ENCODE measurements around the gene MAP4K3.

Gene MAP4K3

DNA sequence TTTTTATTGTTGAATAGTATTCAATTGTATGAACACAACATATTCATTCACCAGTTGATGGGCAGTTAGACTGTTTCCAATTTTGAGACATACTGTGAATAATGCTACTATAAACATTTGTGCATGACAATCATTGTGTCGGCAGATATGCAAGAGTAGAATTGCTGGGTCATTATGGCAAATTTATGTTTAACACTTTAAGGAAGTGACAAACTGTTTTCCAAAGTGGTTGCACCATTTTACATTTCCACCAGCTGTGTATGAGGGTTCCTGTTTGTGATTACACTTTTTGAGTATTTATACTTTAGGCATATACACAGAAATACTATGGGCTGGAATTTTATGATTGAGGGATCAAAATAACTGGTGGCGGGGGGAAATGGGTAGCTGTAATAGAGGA is 61.2 kb downstream of the MAP4K3 start:
- POLR2A ChIA-PET = no interaction called here
- TF ChIP-seq ZNF384 (IDR thresholded peaks at IDR 0.05) (no peak), LEF1 (IDR thresholded peaks at IDR 0.05; ENCODE audit: borderline replicate concordance) (no peak), TARDBP (IDR thresholded peaks at IDR 0.05) (no peak), NFRKB (IDR thresholded peaks at IDR 0.05) (no peak), SUZ12 (IDR thresholded peaks at IDR 0.05) (no peak)
- CTCF ChIA-PET = interaction anchor here (0.7 kb wide), 1 partner anchor 43 kb away, joined by 3 read pairs; no protein-coding TSS in a partner anchor
- no peak for DNase-seq (ENCODE audit: extremely low spot score)

DNA sequence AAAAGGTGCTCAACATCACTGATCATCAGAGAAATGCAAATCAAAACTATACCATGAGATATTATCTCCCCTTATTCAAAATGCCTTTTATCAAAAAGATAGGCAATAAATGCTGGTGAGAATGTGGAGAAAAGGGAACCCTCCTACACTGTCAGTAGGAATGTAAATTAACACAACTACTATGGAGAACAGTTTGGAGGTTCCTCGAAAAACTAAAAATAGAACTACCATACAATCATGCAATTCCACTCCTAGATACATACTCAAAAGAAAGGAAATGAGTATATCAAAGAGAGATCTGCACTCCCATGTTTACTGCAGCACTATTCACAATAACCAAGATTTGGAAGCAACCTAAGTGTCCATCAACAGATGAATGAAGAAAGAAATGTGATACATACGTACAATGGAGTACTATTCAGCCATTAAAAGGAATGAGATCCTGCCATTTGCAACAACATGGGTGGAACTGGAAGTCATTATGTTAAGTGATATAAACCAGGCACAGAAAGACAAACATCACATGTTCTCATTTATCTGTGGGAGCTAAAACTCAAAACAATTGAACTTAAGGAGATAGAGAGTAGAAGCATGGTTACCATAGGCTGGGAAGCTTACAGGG is 63.8 kb downstream of the MAP4K3 start:
- POLR2A ChIA-PET = no interaction called here
- no peak for DNase-seq (ENCODE audit: extremely low spot score)
- no peak for TF ChIP-seq NFRKB (IDR thresholded peaks at IDR 0.05)
- TF ChIP-seq ZNF384 (IDR thresholded peaks at IDR 0.05) = no peak
- TF ChIP-seq SP1 (IDR thresholded peaks at IDR 0.05) = no peak
- TF ChIP-seq FOXK2 (IDR thresholded peaks at IDR 0.05) = no peak
- TF ChIP-seq L3MBTL2 (conservative IDR thresholded peaks at IDR 0.05) = no peak
- TF ChIP-seq, protein P1, sequence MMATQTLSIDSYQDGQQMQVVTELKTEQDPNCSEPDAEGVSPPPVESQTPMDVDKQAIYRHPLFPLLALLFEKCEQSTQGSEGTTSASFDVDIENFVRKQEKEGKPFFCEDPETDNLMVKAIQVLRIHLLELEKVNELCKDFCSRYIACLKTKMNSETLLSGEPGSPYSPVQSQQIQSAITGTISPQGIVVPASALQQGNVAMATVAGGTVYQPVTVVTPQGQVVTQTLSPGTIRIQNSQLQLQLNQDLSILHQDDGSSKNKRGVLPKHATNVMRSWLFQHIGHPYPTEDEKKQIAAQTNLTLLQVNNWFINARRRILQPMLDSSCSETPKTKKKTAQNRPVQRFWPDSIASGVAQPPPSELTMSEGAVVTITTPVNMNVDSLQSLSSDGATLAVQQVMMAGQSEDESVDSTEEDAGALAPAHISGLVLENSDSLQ (IDR thresholded peaks at IDR 0.05) = no peak
- CTCF ChIA-PET = no interaction called here

DNA sequence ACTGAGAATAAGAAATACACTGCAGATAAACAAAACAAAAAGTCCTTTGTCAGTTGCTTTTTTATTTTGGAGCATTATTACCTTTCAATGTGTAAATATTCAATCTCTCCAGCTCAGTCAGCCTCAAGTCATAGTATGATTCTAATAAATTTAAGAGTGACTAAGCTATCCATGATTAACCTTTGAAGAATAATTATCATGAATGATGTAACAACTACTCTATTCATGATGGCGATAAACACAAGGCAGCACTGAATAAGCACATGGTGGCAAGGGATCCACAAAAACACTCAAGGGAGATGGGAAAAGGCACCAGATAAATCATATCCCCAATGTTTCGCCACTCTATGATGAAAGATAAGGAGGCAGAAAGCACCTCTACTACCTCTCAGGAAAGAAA is 67.0 kb downstream of the MAP4K3 start:
- TF ChIP-seq CTBP1 (IDR thresholded peaks at IDR 0.05; ENCODE audit: borderline replicate concordance) = no peak
- no peak for TF ChIP-seq FOXM1 (IDR thresholded peaks at IDR 0.05; ENCODE audit: borderline replicate concordance)
- TF ChIP-seq LEF1 (IDR thresholded peaks at IDR 0.05; ENCODE audit: borderline replicate concordance) = no peak
- no peak for TF ChIP-seq BHLHE40 (IDR thresholded peaks at IDR 0.05; ENCODE audit: borderline replicate concordance)
- TF ChIP-seq SP1 (IDR thresholded peaks at IDR 0.05) = no peak
- no peak for TF ChIP-seq TARDBP (IDR thresholded peaks at IDR 0.05)
- TF ChIP-seq L3MBTL2 (conservative IDR thresholded peaks at IDR 0.05) = no peak
- TF ChIP-seq ELF4 (IDR thresholded peaks at IDR 0.05) = no peak
- no peak for TF ChIP-seq ZNF384 (IDR thresholded peaks at IDR 0.05)
- TF ChIP-seq SUZ12 (IDR thresholded peaks at IDR 0.05) = no peak
- TF ChIP-seq, protein P1 (IDR thresholded peaks at IDR 0.05) = no peak
- no peak for TF ChIP-seq FOXK2 (IDR thresholded peaks at IDR 0.05)
- TF ChIP-seq FOXA1 (IDR thresholded peaks at IDR 0.05) = no peak
- TF ChIP-seq HDGF (IDR thresholded peaks at IDR 0.05; ENCODE audit: borderline replicate concordance) = no peak
- no peak for TF ChIP-seq ARNT (IDR thresholded peaks at IDR 0.05)

DNA sequence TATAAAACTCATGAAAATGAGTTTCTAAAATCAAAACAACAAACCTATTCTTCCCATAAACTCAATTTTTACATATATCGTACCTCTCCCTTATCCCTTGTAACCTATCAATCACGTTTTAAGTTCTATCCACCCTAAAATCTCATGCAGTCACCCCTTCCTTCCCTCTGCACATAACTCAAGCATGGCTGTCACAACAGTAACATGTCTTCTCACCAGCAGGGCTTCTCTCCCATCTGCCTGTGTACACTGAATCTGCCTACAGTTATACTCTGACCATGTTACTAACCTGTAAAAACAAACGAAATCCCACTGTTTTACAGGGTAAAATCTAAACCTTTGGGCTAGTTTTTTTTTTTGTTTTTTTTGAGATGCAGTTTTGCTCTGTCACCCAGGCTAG is 68.2 kb downstream of the MAP4K3 start:
- TF ChIP-seq SP1 (IDR thresholded peaks at IDR 0.05) = no peak
- no peak for TF ChIP-seq CTBP1 (IDR thresholded peaks at IDR 0.05; ENCODE audit: borderline replicate concordance)
- no peak for TF ChIP-seq FOXA1 (IDR thresholded peaks at IDR 0.05)
- TF ChIP-seq NFRKB (IDR thresholded peaks at IDR 0.05) = no peak
- TF ChIP-seq TARDBP (IDR thresholded peaks at IDR 0.05) = no peak
- TF ChIP-seq, protein P1 (IDR thresholded peaks at IDR 0.05) = no peak
- TF ChIP-seq L3MBTL2 (conservative IDR thresholded peaks at IDR 0.05) = no peak
- TF ChIP-seq LEF1 (IDR thresholded peaks at IDR 0.05; ENCODE audit: borderline replicate concordance) = no peak
- TF ChIP-seq FOXM1 (IDR thresholded peaks at IDR 0.05; ENCODE audit: borderline replicate concordance) = no peak
- DNase-seq (ENCODE audit: extremely low spot score) = no peak
- CTCF ChIA-PET = no interaction called here
- POLR2A ChIA-PET = no interaction called here

More for the DNA sequence above, 67.0 kb downstream of the MAP4K3 start:
- ChIA-PET POLR2A (no interaction called here), CTCF (no interaction called here)
- DNase-seq (ENCODE audit: extremely low spot score) = no peak

DNA sequence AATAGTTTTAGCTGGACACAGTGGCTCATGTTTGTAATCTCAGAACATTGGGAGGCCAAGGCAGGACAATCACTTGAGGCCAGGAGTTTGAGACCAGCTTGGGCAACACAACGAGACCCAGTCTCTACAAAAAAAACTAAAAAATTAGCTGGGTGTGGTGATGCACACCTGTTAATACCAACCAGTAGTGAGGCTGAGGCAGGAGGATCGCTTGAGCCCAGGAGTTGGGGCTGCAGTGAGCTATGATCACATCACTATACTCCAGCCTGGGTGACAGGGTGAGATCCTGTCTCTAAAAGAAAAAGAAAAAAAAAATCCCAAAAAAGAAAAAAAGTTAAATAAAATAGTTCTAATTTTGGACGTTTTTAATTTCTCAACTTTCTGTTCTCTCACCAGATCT is 68.7 kb downstream of the MAP4K3 start:
- POLR2A ChIA-PET = no interaction called here
- CTCF ChIA-PET = no interaction called here
- DNase-seq (ENCODE audit: extremely low spot score) = no peak
- TF ChIP-seq L3MBTL2 (conservative IDR thresholded peaks at IDR 0.05) = no peak
- TF ChIP-seq ZNF384 (IDR thresholded peaks at IDR 0.05) = no peak
- TF ChIP-seq TARDBP (IDR thresholded peaks at IDR 0.05) = no peak
- TF ChIP-seq LEF1 (IDR thresholded peaks at IDR 0.05; ENCODE audit: borderline replicate concordance) = no peak
- no peak for TF ChIP-seq FOXA1 (IDR thresholded peaks at IDR 0.05)
- no peak for TF ChIP-seq NFRKB (IDR thresholded peaks at IDR 0.05)
- no peak for TF ChIP-seq FOXM1 (IDR thresholded peaks at IDR 0.05; ENCODE audit: borderline replicate concordance)
- no peak for TF ChIP-seq FOXK2 (IDR thresholded peaks at IDR 0.05)
- TF ChIP-seq, protein P1 (IDR thresholded peaks at IDR 0.05) = no peak
- TF ChIP-seq BHLHE40 (IDR thresholded peaks at IDR 0.05; ENCODE audit: borderline replicate concordance) = no peak

DNA sequence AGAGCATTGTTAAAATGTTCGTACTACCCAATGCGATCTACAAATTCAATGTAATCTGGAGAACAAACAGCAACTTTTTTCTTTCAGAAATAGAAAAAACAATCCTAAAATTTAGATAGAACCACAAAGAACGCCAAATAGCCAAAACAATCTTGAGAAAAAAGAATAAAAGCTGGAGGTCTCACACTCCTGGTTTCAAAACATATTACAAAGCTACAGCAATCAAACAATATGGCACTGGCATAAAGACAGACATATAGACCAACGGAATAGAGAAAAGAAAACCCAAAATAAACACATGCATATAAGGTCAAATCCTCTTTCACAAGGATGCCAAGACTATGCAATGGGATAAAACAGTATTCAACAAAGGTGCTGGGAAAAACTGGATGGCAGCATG is 74.5 kb downstream of the MAP4K3 start:
- TF ChIP-seq CTBP1 (IDR thresholded peaks at IDR 0.05; ENCODE audit: borderline replicate concordance) = no peak
- no peak for TF ChIP-seq FOXK2 (IDR thresholded peaks at IDR 0.05)
- no peak for TF ChIP-seq SUZ12 (IDR thresholded peaks at IDR 0.05)
- no peak for TF ChIP-seq HDGF (IDR thresholded peaks at IDR 0.05; ENCODE audit: borderline replicate concordance)
- no peak for TF ChIP-seq FOXM1 (IDR thresholded peaks at IDR 0.05; ENCODE audit: borderline replicate concordance)
- TF ChIP-seq LEF1 (IDR thresholded peaks at IDR 0.05; ENCODE audit: borderline replicate concordance) = no peak
- TF ChIP-seq FOXA1 (IDR thresholded peaks at IDR 0.05) = no peak
- TF ChIP-seq L3MBTL2 (conservative IDR thresholded peaks at IDR 0.05) = no peak
- TF ChIP-seq SP1 (IDR thresholded peaks at IDR 0.05) = no peak
- no peak for TF ChIP-seq TARDBP (IDR thresholded peaks at IDR 0.05)
- no peak for TF ChIP-seq ELF4 (IDR thresholded peaks at IDR 0.05)
- TF ChIP-seq NFRKB (IDR thresholded peaks at IDR 0.05) = no peak
- TF ChIP-seq, protein P1 (IDR thresholded peaks at IDR 0.05) = no peak
- no peak for TF ChIP-seq ZNF384 (IDR thresholded peaks at IDR 0.05)
- ChIA-PET CTCF (no interaction called here), POLR2A (no interaction called here)
- no peak for DNase-seq (ENCODE audit: extremely low spot score)
